Left cardiac atrium (tissue), 4 donors: ENCODE results near the gene CFAP221. TPM values are rescaled to one million over a fixed set of nuclear protein-coding genes. Genes with fewer than 3 reads are reported as not detected.

ENCODE experiments used
- ATAC-seq, 2 donors: fragments of 200-7000 bp; cut with Tn5 transposase; one replicate each; pipeline ENCODE4 v1.9.1; 2020; ENCODE audit warnings: mild to moderate bottlenecking in 2 of 2, moderate library complexity in 2 of 2
- DNase-seq: peaks from one replicate; pipeline ENCODE4 v3.0.0-alpha.2; 2020
- intact Hi-C, 2 donors: fragments of 100-400 bp; cut with DNase I; formaldehyde crosslinking; loops; one replicate each; pipeline versions ENCODE4 v1.14.1 to v1.15.1; 2022 to 2023
- total RNA-seq, 2 donors: library from RNA; stranded (reverse); fragmentation: NEBNext Ultra II Directional; extraction: Animal tissue kit (Norgen Biotek cat#: 25700); gene quantifications; one replicate each; pipeline ENCODE4 v1.2.1, GENCODE V29; 2021
- donor health status: DM: no; HTN: yes; CAD: no.
- donor health status: DM: no; HTN: yes; CAD: no; lungs with severe emphysema.
- donor health status: DM: yes; HTN: yes; CAD: no.
- donor health status: Dilated cardiomyopathy.

The CFAP221 gene
- total RNA-seq, 2 donors from 2014 or later = 0.91 to 0.97 TPM

DNA sequence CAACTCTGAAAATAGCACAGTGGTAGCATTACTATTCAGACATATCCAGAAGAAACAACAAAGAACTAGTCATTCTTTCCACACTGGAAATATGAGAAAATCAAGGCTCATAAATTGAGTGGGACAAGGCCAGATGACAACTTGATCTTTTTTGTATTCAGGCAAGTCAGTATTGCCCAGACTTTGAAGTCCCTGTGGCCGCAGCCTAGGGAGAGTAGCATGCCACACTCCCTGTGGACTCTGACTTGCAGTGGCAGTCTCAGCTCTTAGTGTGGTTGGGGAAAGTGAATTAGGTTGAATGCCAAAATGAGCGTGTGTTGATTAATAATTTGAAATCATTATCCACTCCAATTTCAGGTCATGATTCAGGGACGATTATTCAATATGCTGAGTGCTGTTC is 81.0 kb downstream of the CFAP221 start:
- no peak for DNase-seq
- intact Hi-C loops = no loop called here
- no peak for ATAC-seq

DNA sequence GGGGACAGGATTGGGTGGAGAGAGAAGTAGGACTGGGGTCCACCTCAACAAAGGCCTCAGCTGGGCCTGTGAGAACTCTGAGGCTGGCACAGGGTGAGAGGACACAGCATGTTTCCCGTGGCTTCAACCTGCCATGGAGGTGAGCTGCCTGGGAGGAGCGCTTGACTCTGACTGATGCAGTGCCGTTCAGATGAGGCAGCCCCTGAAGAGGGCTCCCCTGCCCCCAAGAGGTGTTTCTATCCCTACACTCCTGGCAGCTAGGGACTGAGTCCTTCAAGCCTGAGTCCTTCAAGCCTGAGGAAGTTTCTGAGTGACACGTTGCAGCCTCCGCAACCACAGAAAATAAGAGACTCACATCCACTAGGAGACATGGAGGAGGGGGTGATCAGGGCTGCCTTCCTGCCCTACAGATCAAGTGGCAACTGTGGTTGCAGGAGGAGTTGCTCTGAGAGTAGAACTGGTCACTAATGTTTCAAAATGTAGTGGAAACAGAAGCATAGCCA is 85.1 kb downstream of the CFAP221 start:
- DNase-seq (no peak), ATAC-seq (no peak)
- intact Hi-C loops = no loop called here

DNA sequence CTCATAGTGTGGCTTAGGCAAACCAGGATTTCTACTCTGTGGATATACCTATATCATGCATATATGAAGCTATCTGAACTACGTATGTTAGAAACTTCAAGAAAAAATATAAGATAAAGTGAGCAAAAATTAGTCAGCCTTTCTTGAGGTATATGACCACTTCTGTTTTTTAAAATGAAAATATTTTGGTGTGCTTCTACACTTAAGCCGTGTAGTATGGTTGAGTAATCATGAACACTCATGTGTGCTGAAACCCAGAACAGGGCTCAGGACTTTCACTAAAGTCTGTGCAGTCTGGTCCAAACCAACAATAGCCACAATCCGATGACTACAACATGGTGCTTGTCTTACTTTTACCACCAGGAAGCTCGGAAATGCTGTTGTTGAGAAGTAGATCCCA is 85.9 kb downstream of the CFAP221 start:
- ATAC-seq = no peak
- intact Hi-C loops = no loop called here
- DNase-seq = no peak

DNA sequence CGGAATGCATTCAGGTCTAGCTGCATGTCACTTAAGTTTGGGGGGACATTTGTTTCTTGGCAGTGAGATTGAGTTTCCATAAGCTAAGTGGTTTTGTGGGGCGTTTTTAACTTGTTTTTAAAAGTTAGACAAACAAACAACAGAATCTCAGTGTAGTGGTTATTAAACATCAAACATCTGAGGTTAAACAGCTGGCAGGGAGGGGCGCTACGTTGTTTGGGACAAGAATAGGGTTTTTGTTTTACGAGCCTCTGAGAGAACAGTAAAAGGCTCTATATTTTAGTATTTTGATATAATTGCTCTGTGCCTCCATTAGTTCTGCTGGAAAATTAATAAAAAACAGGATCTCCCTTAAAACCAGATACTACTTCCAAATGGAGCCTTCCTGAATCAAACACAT is 93.1 kb downstream of the CFAP221 start:
- ATAC-seq (no peak), DNase-seq (no peak)
- intact Hi-C loops = no loop called here

- intact Hi-C loops = no loop called here
- DNase-seq (no peak), ATAC-seq (no peak)
These were observed 94.0 kb downstream of the CFAP221 start for GRCh38 chr2:119638246-119638645.

DNA sequence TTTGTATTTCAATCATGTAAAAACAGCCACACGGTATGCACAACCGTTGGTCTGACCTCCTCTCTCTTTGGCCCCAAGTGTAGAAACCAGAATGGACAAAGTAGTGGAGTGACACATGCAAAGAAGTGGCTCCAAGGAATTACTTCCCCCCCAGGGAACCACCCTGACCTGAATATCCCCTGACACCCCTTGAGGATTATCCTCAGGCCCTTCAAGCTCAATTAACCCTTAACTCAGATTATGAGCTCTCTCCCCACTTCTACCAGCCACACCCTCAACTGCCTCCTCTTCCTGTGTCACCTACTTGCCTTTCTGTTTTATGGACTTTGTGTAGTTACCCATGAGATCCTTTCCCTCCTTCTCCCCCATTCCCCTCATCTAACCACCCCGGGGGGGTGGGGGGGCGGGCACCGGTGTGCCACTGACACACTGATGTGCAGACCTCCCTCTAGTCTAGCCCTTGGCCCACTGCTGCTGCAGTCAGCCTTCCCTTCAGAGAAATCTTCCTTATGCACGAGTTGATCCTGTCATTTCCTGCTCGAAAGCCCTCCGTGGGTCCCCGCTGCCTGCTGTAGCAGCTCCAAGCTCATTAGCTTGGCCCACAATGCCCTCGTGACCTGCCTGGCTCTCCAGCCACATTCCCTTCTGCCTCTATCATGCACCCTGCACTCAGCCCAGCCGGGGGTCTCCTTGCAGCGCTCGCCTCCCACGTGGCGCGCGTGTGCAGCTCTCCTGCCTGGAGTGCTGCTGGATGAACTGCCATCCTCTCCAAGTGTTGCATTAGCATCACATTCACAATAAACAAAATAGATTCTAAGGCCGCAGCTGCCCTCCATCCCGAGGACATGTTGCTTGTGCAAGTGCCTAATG is 94.7 kb downstream of the CFAP221 start:
- intact Hi-C loops = no loop called here
- DNase-seq (no peak), ATAC-seq (peak in 1 of 2 donors; percentile 29)

- DNase-seq (peak; percentile 71), ATAC-seq (peak; percentile 83 to 94)
- intact Hi-C loops = loop anchor here in 1 of 2 donors (5.0 to 10.0 kb wide), 2 partner anchors 117 to 536 kb away; partner anchors contain the start of gene SCTR
These were observed 97.5 kb downstream of the CFAP221 start for GRCh38 chr2:119641562-119642258.

DNA sequence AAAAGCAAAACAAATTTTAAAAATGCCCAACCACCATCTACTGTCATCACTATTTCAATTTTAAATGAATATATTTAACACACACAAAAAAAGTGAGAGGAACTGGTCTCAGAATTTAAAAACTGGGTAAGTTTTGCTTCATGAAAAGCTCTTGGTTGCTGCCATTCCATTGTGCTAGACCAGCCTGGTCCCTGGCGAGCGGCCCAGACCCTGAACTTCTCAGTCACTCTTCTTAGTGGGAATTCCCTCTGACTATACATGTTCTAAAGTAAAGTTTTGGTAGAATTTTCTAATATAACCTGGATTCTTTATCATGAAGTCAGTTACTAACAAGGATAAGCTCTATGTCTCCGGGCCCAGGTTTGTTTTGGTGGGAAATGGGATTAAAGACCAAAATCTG is 99.9 kb downstream of the CFAP221 start:
- DNase-seq (no peak), ATAC-seq (no peak)
- intact Hi-C loops = loop anchor here in 1 of 2 donors (5.0 to 10.0 kb wide), 2 partner anchors 119 to 533 kb away; partner anchors contain the start of gene SCTR

- no peak for DNase-seq
- ATAC-seq = no peak
- intact Hi-C loops = loop anchor here in 1 of 2 donors (10.0 kb wide), 1 partner anchor 121 kb away; the partner anchor contains the start of gene SCTR
These were observed 101.1 kb downstream of the CFAP221 start for GRCh38 chr2:119645173-119645855.

DNA sequence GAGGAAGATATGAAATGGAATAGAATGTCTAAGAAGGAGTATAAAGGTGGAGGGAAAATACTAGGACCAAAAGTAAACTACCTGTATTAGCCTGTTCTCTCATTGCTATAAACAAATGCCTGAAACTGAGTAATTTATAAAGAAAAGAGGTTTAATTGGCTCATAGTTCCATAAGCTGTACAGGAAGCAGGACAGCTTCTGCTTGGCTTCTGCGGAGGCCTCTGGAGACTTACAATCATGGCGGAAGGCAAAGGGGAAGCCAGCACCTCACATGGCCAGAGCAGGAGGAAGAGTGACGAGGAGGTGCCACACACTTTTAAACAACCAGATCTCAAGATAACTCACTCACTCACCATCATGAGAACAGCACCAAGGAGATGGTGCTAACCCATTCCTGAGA is 101.9 kb downstream of the CFAP221 start:
- intact Hi-C loops = loop anchor here in 1 of 2 donors (10.0 kb wide), 1 partner anchor 121 kb away; the partner anchor contains the start of gene SCTR
- ATAC-seq (no peak), DNase-seq (no peak)

DNA sequence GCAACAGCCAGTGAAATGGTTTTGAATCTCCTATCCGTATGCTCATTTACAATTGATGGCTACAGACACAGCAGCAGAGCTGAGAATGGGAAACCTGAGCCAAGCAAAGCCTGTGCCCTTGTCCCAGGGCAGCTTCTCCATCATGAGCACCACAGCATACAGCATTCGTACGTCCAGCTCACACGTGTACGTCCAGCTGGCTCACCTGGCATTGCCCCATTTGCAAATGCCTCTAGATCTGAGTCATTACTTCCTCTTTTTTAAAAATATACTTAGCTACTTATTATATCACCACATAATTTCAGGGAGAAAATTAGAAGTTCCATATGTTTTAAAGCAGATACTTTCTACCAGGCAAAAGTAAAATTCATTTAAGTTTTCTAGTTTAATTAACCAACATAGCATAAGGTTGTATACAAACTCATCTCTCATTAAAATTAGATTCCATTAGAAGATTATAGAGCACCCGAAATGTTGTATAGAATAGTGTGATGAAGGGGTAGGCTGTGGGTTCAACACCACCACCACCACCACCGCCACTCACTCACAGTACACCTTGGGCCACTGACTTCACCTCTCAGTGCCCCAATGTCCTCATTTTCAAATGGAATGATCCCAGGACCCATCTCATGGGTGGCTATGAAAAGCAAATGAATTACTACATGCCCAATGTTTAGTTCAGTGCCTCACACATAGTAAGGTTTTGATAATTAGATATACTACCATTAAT is 103.4 kb downstream of the CFAP221 start:
- intact Hi-C loops = loop anchor here in 1 of 2 donors (10.0 kb wide), 1 partner anchor 123 kb away; the partner anchor contains the start of gene SCTR
- ATAC-seq (peak in 1 of 2 donors; percentile 56), DNase-seq (no peak)

GRCh38 chr2:119649364-119649917 is 105.2 kb downstream of the CFAP221 start:
- intact Hi-C loops = loop anchor here in 1 of 2 donors (10.0 kb wide), 1 partner anchor 125 kb away; the partner anchor contains the start of gene SCTR
- DNase-seq (no peak), ATAC-seq (no peak)

GRCh38 chr2:119650206-119650605 is 106.0 kb downstream of the CFAP221 start:
- intact Hi-C loops = no loop called here
- ATAC-seq = no peak
- no peak for DNase-seq

DNA sequence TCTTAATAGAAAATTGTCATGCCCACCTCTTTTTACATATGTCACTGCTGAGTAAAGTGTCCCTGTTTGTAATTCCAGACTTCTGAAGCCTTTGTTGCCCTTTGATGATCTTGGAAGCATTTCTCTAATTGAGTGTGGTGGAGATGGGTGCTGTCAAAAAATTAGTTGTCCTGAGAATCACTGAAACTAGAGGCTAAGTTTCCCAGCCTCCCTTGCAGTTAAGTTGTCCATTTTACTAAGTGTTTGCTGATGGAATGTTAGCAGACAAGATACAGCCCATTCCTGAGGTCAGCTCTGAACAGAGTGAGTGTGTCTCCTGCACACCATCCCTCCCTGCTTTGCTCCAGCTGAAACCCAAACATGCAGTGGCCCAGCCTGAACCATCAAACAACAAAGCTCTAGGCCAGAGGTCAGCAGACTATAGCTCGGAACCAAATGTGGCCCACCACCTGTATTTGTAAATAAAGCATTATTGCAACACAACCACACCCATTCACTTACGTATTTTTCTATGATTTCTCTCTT is 106.7 kb downstream of the CFAP221 start:
- DNase-seq (no peak), ATAC-seq (no peak)
- intact Hi-C loops = no loop called here

DNA sequence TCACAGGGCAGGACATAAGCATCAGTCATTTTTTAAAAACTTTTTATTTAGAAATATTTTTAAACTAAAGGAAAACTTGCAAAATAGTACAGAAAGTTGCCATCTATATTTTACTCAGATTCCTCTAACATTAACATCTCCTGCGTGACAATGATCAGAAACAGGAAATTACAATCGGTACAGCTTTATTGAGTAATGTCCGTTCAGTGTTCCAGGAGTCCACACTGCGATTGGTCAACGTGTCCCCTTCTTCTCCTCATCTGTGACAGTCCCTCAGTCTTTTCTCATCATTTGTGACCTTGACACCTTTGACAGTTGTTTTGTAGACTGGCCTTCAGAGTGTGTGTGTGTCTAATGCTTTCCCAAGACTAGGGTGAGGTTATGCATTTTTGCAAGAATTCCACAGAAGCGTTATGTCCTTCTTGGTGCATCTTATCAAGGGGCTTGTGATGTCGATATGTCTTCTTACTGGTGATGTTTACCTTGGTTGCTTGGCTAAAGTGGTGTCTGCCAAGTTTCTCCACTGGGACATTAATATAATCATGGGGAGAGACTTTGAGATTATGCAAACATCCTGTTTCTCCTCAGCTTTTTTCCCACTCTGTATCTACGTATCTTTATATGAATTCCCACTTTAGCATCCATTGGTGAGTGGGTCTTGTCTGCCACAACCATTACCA is 113.4 kb downstream of the CFAP221 start:
- intact Hi-C loops = loop anchor here in 1 of 2 donors (5.0 kb wide), 1 partner anchor 250 kb away; no protein-coding TSS in a partner anchor
- DNase-seq (no peak), ATAC-seq (no peak)

DNA sequence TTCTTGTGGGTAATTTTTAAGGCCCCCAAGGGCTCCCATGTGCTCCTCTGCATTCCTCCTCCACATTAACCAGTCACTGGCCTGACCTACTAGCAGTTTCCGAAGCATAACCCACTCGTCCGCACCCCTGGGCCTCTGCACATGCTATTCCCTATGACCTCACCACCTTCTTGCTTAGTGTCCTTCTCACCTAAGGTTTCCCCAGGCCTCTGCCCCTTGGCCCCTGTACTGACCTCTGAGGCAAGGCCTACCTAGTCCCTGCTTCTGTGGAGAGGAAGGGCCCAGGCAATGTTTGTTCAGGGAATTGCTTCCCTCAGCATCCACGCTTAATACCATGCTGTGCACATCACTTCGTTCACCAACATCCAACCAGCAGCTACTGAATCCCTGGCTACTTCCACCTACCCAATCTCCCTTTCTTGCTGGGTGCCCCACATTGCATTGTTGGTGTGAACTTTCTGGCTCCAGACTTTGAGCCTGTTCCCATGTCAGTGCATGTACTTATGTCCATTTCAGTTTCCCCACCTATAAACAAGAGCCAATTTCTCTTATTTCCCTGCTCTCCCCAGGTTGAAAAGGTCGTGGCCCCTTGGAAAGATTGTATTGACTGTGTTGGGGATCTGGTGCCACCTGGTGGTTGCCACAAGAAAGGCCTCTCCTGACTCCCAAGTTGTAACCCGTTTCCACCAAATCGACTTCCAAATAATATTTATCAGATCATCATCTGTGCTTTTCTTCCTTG is 115.5 kb downstream of the CFAP221 start:
- ATAC-seq (no peak), DNase-seq (peak; percentile 47)
- intact Hi-C loops = loop anchor here (2.0 to 5.0 kb wide), 2 partner anchors 143 to 252 kb away; no protein-coding TSS in a partner anchor

DNA sequence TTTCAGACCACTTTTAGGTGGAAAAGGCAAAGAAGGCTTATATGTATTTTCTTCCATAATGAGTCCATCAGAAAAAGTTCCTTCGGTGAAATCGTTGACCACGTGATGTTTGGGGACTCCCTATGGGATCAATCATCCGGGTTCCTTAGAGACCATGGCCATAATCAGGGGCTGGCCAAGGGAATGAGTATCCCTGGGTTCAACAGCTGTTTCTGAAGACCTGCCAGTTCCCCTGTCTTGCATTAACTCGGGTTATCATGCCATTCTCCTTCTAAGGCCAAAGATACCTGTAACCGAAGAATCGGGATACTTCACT is 116.1 kb downstream of the CFAP221 start:
- ATAC-seq (no peak), DNase-seq (no peak)
- intact Hi-C loops = loop anchor here in 1 of 2 donors (2.0 to 5.0 kb wide), 2 partner anchors 144 to 253 kb away; no protein-coding TSS in a partner anchor
